ENCODE measurements around the gene EVA1A.

- no peak for TF ChIP-seq CTCF (IDR thresholded peaks at IDR 0.05; ENCODE audit: low read depth, low read length, missing input control)
- no peak for TF ChIP-seq JUND (IDR thresholded peaks at IDR 0.05)
- no peak for TF ChIP-seq SP1 (IDR thresholded peaks at IDR 0.05)
- TF ChIP-seq GABPA (IDR thresholded peaks at IDR 0.05 in 1 of 2, conservative IDR thresholded peaks at IDR 0.05 in 1 of 2) = no peak
- TF ChIP-seq MAX (IDR thresholded peaks at IDR 0.05) = no peak
Observed at GRCh38 chr2:75560022-75560767, 544 bp downstream of the EVA1A start.
